Epithelial cell of proximal tubule (primary cell): ENCODE measurements around the gene SPATA45. TPM values are rescaled to one million over a fixed set of nuclear protein-coding genes. Genes with fewer than 3 reads are reported as not detected.
"Not testable (repeated sequence)": the region's sequence is repeated elsewhere in the genome, so short reads cannot be mapped to it uniquely, and the experiment has no call there.

Source experiments
- DNase-seq: peaks from one replicate; pipeline ENCODE4 v3.0.0-alpha.2; 2011; ENCODE audit warnings: low read depth
- H3K4me3 ChIP-seq: 2 replicates; pipeline ENCODE4 v1.5.1; 2011; ENCODE audit warnings: low read depth, mild to moderate bottlenecking, low read length
- CTCF ChIP-seq: conservative IDR thresholded peaks from 2 replicates; pipeline ENCODE4 v1.5.1; 2012; ENCODE audit warnings: low read depth, mild to moderate bottlenecking, low read length
- total RNA-seq: library from RNA; depleted of rRNA; stranded (reverse); fragments of >200 nt; gene quantifications from 2 replicates; pipeline ENCODE4 v1.2.3, GENCODE V29; 2015

Gene SPATA45
- total RNA-seq, 1 donor from 2014 or later: not detected

GRCh38 chr1:212871976-212872375 is 24.5 kb upstream of the SPATA45 start:
- no peak for TF ChIP-seq CTCF
- DNase-seq: no peak
- no peak overlapping the region for H3K4me3 ChIP-seq

GRCh38 chr1:212867192-212867591 is 19.7 kb upstream of the SPATA45 start:
- DNase-seq: no peak
- no peak for TF ChIP-seq CTCF
- H3K4me3 ChIP-seq: no peak overlapping the region

- DNase-seq: no peak
- TF ChIP-seq CTCF: no peak
- no peak overlapping the region for H3K4me3 ChIP-seq
Observed at GRCh38 chr1:212864201-212864600, 16.8 kb upstream of the SPATA45 start.

GRCh38 chr1:212863345-212863744 is 15.9 kb upstream of the SPATA45 start:
- H3K4me3 ChIP-seq, DNase-seq: not testable (repeated sequence)

GRCh38 chr1:212862111-212862690 is 14.8 kb upstream of the SPATA45 start:
- no peak for DNase-seq
- TF ChIP-seq CTCF: no peak
- H3K4me3 ChIP-seq: no peak overlapping the region

GRCh38 chr1:212860713-212861581 is 13.5 kb upstream of the SPATA45 start:
- no peak overlapping the region for H3K4me3 ChIP-seq
- TF ChIP-seq CTCF: no peak
- no peak for DNase-seq

- no peak for TF ChIP-seq CTCF
- H3K4me3 ChIP-seq: peak overlapping the region; percentile 77
- no peak for DNase-seq
Observed at GRCh38 chr1:212858461-212859265, 11.2 kb upstream of the SPATA45 start.
